GM18505 (cell line): ENCODE data around the gene JUP.

Experiments
- ATAC-seq: cut with Tn5 transposase; IDR thresholded peaks from one replicate; pipeline ENCODE4 v1.9.1; 2021; ENCODE audit not compliant: unreplicated experiment
- POLR2A ChIP-seq: IDR thresholded peaks from 4 replicates; pipeline ENCODE4 v1.6.1; 2011; ENCODE audit warnings: borderline replicate concordance; ENCODE audit not compliant: insufficient read depth, insufficient read length; ENCODE audit errors: extremely low read depth

JUP gene

DNA sequence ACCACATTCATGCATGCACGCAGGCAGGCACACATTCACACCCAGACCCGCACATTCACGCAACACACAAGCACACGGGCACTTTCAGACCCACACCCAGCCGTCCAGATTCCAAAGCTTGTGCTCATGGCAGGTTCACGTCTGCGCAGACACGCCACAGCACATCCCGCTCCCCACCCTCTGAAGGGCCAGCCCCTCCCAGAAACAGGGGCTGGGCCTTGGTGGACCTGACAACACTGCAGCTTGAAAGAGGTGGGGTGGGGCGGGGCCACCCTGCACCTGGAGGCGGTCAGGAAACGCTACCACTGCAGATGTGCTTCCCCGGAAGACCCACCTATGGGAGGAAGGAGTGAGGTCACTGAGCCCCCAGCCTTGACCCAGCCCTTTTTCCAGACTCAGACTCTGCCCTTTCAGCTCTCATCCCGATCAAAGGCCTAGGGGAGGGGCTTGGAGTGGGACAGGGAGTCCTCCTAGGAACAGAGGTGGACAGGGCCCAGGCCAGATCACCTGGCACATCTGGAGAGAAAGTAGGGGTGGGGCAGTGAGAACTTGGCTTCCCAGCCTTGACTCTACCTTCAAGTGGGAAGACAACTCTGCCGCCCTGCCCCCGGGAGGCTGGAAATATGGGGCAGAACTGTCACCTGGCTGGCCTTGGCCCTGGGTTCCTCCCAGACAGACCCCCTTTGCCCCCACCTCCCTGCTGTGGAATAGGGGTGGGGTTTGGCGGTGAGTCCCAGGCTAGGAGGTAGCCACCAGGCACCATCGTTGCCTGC lies 14.3 kb upstream of the JUP start:
- no peak for ATAC-seq
- TF ChIP-seq POLR2A: no peak

DNA sequence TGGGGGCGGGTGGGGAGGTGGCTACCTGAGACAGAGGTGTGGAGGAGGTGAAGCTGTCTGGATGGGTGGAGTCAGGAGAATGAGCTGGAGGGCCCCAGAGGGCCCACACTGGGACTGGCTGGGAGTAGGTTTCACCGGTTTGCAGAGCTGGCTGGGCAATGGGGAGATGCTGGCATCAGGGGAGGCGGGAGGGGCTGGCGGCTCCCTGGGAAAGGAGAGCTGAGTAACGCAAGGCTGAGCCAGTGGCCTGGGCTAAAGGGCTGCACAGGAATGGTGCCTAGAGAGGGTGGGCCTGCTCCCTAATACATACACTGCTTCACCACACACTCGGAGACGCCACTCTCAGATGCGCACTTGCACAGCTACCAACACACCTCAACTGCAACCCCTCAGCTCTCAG lies 12.9 kb upstream of the JUP start:
- no peak for ATAC-seq

DNA sequence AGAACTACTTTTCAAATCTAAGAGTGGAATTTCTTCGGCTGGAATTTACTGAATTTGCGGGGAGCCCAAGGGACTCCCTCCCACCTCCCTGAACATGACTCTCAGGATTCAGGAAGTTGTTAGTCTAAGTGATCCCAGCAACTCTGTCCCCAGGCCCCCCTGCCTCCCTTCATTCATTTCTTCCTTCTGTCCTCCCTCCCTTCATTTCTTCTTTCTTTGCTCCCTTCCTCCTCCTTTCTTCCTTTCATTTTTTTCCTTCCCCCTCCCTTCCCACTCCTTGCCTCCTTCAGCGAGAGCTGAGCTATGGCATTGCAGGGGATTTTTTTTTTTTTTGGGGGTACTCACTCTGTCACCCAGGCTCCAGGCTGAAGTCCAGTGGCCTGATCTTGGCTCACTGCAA lies 10.9 kb upstream of the JUP start:
- no peak for ATAC-seq

More for the DNA sequence above, 12.9 kb upstream of the JUP start:
- TF ChIP-seq POLR2A: no peak

DNA sequence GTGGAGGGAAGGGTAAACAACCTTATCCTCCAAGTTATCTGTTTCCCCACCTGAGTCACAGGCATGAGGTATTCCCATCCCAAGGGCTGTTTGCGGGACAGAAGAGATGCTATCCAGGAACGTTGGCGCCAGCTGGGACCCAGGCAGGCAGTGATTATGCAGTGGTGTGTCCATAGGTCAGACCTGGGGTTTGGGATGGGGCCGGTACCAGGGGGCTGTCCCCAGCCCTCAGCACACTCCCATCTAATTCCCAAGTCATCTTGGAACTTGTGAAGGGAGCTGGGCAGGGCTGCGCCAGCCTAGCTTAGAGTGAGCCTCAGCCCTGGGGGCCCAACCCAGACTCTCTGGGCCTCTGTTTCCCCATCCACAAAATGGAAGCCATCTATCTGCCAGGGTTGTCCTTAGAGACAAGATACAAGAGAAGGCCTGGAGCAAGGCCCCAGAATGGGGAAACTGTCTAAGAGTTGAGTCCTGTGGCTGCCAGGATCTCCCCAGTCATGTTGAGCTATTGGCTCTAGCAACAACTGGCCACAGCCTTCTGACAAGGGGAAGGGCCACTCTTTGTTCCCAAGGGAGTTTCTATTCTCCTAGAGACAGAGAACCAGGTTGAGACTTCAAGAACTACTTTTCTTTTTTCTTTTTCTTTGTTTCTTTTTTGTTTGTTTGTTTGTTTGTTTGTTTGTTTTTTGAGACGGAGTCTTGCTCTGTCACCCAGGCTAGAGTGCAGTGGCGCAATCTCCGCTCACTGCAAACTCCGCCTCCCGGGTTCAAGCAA lies 9.8 kb upstream of the JUP start:
- ATAC-seq: no peak
- TF ChIP-seq POLR2A: no peak

More for the DNA sequence above, 10.9 kb upstream of the JUP start:
- TF ChIP-seq POLR2A: no peak

DNA sequence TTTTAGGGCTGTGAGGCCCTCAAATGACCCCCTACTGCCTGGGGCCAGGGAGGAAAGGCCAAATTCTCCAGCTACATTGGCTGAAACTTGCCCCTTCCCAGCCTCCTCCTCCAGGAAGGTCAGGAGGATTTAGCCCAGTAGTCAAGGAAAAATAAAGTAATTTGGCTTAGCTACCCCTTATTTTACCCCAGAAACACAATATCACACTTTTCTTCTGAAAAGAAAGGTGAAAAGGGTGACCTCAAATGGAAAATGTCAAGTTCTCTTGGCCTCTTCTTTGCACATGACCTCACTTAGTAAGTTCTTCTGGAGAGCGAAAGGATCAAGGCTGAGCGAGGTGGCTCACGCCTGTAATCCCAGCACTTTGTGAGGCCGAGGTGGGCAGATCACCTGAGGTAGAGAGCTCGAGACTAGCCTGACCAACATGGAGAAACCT lies 8.0 kb upstream of the JUP start:
- ATAC-seq: no peak

DNA sequence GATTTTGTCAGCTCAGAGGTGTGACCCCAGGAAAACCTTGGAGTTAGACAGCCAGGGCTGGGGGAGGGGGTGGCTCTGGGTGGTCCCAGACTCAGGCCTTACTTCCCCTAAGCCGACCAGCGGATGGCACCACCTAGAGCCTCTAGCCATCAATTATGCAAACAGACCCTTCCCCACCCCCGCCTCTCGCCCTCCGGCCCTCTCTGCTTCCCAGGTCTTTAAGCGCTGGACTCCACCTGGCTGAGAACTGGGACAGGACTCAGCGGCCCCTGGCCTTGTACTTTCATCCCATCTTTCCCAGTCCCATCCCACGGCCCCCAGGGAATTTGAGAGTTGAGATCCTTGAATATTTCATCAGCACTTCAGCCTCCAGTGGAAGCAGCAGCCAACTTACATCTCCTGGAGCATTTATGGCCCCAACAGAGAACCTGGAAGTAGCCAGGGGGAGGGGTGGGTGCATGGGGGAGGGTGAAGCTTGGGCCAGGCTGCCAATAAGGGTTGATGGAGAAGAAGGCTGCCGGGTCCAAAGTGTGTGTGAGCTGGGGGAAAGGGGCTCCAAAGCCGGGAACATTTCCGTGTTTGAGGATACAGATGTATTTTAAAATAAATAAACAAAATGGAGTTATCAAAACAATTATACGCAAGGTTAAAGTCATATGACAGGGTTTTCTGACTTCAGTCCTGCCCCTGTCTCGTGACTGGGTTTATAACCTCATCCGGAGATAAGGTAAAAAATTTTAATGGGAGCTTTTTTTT lies 7.5 kb upstream of the JUP start:
- no peak for ATAC-seq
- TF ChIP-seq POLR2A: no peak

More for the DNA sequence above, 8.0 kb upstream of the JUP start:
- no peak for TF ChIP-seq POLR2A

DNA sequence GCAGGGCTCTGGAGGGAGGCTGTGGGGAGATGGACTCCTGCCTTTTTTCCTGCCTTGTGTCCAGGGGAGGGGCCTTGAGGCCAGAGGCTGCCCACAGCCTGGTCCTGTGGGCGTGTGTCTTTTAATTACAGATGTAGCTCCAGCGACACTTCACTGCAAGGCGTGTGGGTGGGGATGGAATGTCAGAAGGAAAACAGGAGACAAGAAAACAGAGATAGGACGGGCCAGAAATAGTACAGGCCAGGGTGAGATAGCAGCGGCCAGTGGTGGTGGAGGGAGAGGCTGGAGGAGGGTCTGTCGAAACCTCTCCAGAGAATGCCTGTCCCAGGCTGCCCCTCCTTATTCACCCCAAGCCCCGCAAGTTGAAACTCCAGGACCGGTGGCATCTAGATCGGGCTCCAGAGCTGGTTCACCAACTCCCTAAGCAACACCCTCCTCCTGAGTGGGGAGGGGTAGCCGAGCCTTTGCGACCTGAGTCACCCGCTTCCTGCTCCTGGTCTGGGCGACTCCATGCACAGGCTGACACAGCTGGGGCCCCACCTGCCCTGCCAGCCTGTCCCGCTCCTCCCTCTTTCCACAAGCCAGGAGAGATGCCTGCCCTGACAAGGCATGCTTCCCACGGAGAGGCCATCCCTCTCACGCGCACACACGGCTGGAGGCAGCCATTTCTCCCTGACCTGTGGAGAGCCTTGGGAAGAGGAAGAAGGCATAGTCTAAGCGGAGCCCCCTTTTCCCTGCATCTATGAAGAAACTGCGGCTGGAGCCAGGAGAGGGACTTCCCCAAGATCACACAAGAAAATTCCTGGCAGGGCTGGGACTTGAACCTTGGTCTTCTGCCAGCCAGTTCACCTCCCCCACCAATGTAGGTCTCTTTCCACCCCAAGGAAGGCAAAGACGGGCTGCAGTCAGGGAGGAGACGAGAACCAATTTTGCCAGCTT lies 6.6 kb upstream of the JUP start:
- TF ChIP-seq POLR2A: no peak
- no peak for ATAC-seq

DNA sequence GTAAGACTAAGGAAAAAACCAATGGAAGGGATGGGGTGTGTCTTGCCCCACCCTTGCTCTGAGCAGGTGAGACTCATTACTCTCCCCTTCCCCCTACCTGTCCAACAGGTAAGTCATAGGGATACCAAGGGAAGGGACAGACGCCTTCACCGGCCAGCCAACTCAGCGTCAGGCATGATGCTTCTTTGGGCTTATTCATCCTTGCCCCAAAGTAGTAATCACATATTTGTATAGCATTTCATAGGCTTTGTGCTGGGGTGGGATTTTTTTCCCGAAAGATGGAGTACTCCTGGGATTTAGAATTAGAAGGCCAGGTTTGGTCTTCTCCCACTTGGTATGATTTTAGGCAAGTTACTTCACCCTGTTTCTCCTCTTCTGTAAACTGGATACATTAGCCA lies 509 bp upstream of the JUP start:
- TF ChIP-seq POLR2A: no peak
- ATAC-seq: no peak

DNA sequence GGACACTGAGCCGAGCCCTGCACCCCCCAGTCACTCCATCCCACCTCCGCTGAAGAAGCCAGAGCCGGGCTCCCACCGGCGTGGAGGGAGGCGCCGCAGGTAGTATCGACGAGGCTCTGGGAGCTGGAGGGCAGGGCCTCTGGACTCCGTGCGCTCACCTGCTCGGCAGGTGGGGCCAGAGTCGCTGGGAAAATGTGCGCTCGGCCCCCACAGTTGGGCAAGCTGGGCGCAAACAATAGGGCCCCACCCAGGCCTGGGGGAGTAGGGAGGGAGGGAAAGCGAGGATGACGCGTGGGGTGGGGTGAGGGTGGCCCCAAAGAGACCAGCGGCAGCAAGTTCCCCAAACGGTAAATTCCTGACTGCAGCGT lies 668 bp downstream of the JUP start:
- TF ChIP-seq POLR2A: no peak
- ATAC-seq: no peak

DNA sequence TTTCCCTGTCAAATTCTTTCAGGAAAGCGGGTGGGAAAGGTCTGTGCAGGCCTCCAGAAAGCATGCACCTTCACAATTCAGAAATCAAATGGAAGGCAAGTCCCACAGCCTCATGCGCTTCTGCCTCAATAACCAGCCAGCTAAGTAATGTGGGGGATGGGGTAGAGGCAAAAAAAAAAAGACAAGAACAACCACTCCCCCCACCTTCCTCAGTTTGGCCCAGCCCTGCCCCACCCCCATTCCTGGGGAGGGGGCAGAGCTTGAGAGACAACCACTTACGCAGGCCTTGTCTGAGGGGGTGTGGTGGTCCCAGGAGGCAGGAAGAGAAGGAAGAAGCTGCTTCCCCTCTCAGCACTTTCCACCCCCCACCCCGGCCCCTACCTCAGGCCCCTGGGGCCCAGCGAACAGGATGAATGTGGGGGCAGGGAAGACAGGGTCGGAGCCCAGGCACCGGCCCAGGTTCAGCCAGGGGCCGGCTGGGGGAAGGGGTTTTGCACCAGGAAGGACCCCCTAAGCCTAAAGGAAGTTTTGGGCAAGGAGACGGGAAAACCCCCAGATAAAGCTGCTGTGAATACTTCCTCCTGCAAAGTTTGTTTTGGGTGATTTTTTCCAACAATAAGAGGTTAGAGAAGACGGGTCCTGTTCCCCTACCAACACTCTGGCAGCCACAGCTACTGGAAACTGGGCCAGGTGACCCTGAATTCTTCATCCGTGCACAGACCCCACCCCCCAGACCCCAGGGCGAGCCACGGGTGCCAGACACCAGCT lies 1.2 kb downstream of the JUP start:
- TF ChIP-seq POLR2A: no peak
- ATAC-seq: no peak

DNA sequence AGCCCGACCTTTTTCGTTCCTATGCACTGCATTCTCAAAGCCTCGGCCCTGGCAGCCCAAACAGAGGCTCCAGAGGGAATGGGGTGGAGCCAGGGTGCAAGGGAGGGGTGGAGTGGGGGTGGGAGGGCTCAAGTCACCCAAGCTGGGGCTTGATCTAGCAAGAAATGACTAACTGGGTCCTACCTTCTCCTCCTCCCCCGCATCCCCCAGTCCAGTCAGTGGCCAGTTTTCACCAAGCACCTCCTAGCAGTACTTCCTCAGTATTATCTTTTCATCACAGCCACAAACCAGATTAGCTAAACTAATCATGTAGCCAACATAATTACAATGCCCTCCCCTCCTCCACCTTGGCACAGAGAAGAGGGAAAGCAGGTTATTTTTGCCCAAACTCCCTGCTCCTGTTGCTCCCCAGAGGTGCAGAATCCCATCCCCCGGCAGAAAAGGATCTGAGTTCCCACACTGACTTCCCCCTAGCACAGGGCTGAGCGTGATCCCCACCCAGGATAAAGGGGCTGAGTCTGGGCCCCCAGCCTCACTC lies 2.2 kb downstream of the JUP start:
- TF ChIP-seq POLR2A: no peak
- ATAC-seq: no peak

DNA sequence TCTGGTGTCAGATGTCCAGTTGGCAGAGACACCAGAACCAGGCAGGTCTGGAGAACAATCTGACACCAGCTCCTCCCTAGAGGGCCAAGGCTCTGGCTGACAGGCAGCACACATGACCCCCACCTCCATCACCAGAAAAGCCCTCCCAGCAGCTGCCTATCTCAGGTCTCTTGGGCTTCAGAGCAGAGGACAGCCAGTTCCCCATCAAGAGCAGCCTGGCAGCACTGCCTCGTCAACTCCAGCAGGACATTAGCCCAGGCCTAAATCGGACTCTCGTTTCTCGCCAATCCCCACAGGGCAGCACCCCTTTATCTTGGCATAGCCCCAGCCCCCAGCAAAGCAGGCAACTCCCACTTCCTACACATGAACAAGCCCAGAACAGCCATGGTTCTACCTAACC lies 4.4 kb downstream of the JUP start:
- TF ChIP-seq POLR2A: no peak
- ATAC-seq: no peak
